Sigmoid colon (tissue), 7 donors: ENCODE data around the gene DCAF5. TPM values are rescaled to one million over a fixed set of nuclear protein-coding genes. Genes with fewer than 3 reads are reported as not detected.

ENCODE experiments used
- DNase-seq: peaks from one replicate; pipeline ENCODE4 v3.0.0-alpha.2; 2019
- H3K27ac ChIP-seq, 4 donors: fragments of 200-600 bp; sonication (generic); one replicate each; pipeline ENCODE4 v1.5.1; 2016 to 2019; ENCODE audit warnings: mild to moderate bottlenecking in 1 of 4
- H3K27me3 ChIP-seq, 3 donors: fragments of 200-600 bp; sonication (generic); one replicate each; pipeline ENCODE4 v1.5.1; 2019; ENCODE audit warnings: mild to moderate bottlenecking in 1 of 3
- H3K36me3 ChIP-seq, 4 donors: fragments of 200-600 bp; sonication (generic); one replicate each; pipeline ENCODE4 v1.5.1; 2016 to 2019
- H3K4me1 ChIP-seq, 4 donors: fragments of 200-600 bp; sonication (generic); one replicate each; pipeline ENCODE4 v1.5.1; 2017 to 2019
- H3K4me3 ChIP-seq, 4 donors: fragments of 200-600 bp; sonication (generic); one replicate each; pipeline ENCODE4 v1.5.1; 2017 to 2019; ENCODE audit warnings: mild to moderate bottlenecking in 2 of 4, moderate library complexity in 1 of 4
- H3K9me3 ChIP-seq, 4 donors: fragments of 200-600 bp in 3 of 4; sonication (generic) in 3 of 4; one replicate each; pipeline versions ENCODE4 v1.5.1 to v1.6.1; 2013 to 2019
- CTCF ChIP-seq, 4 experiments: fragments of 450-650 bp in 3 of 4; fragments of 200-600 bp in 1 of 4; IDR thresholded peaks; one replicate each; pipeline ENCODE4 v1.5.1; 2016 to 2019; ENCODE audit warnings: antibody characterized with exemption in 4 of 4, mild to moderate bottlenecking in 3 of 4, moderate library complexity in 2 of 4
- EP300 ChIP-seq, 4 donors: sonication (generic); formaldehyde crosslinking; IDR thresholded peaks; one replicate each; pipeline ENCODE4 v1.6.1; 2017; ENCODE audit warnings: antibody characterized with exemption in 4 of 4
- POLR2A ChIP-seq, 2 donors: fragments of 450-650 bp; IDR thresholded peaks; one replicate each; pipeline ENCODE4 v1.6.1; 2016; ENCODE audit warnings: antibody characterized with exemption in 2 of 2, mild to moderate bottlenecking in 2 of 2, moderate library complexity in 2 of 2
- POLR2AphosphoS5 ChIP-seq, 4 donors: sonication (generic); formaldehyde crosslinking; IDR thresholded peaks; one replicate each; pipeline ENCODE4 v1.6.1; 2017; ENCODE audit warnings: antibody characterized with exemption in 4 of 4
- WGBS, 2 donors: extraction: QIAGEN DNeasy Blood & Tissue Kit; methylation state at CpG; one replicate each; pipeline ENCODE4 v1.1.7; 2013; 5-methylcytosine and 5-hydroxymethylcytosine counted together
- intact Hi-C: fragments of 100-400 bp; cut with DNase I; formaldehyde crosslinking; loops from one replicate; pipeline ENCODE4 v1.15.1; 2023
- polyA plus RNA-seq, 3 donors: library from polyadenylated mRNA; stranded (reverse); fragments of 200-250 nt; gene quantifications; one replicate each; pipeline ENCODE4 v1.2.3, GENCODE V29; 2013
- total RNA-seq, 4 donors: library from RNA; depleted of rRNA; stranded (reverse); fragments of >200 nt; gene quantifications; one replicate each; pipeline ENCODE4 v1.1.0, GENCODE V29; 2016
- donor health status: healthy with polysubstance abuse.
- donor health status: Bipolar disorder and iron deficiency.
- donor health status: healthy.

Gene DCAF5
- total and polyA plus RNA-seq, 7 donors = 13.2 to 56.8 (median 36.4) TPM

DNA sequence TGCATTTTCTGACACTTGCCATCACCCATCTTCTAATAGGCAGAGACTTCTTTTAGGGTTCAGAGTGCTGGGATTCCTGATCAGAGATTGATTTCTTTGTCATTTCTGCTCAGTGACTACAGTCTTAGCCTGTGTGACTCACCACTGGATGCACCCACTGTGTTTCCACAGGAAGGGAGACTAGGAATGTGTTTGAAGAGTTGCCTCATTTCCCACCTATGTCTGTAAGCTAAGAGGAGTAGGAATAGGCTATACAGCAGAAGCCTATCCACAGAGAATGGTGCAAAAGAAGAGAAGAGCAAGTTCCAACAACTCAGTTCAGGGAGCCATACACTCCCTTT, 113.7 kb downstream of the DCAF5 start:
- peak overlapping the region; percentile 13 to 68 (median 37) for H3K27ac ChIP-seq
- no peak overlapping the region for H3K4me3 ChIP-seq
- no peaks in the 10 kb centered on the region for H3K36me3 ChIP-seq
- H3K9me3 ChIP-seq = no peaks in the 10 kb centered on the region
- H3K27me3 ChIP-seq = no peaks in the 10 kb centered on the region
- H3K4me1 ChIP-seq = peaks cover 0 to 40% (median 31%) of the 10 kb centered on the region in 4 donors
- intact Hi-C loops = no loop called here
- peak in 1 of 4 donors; percentile 38 for TF ChIP-seq POLR2AphosphoS5 (IDR thresholded peaks at IDR 0.05)
- TF ChIP-seq EP300 (IDR thresholded peaks at IDR 0.05) = no peak
- DNase-seq = no peak

DNA sequence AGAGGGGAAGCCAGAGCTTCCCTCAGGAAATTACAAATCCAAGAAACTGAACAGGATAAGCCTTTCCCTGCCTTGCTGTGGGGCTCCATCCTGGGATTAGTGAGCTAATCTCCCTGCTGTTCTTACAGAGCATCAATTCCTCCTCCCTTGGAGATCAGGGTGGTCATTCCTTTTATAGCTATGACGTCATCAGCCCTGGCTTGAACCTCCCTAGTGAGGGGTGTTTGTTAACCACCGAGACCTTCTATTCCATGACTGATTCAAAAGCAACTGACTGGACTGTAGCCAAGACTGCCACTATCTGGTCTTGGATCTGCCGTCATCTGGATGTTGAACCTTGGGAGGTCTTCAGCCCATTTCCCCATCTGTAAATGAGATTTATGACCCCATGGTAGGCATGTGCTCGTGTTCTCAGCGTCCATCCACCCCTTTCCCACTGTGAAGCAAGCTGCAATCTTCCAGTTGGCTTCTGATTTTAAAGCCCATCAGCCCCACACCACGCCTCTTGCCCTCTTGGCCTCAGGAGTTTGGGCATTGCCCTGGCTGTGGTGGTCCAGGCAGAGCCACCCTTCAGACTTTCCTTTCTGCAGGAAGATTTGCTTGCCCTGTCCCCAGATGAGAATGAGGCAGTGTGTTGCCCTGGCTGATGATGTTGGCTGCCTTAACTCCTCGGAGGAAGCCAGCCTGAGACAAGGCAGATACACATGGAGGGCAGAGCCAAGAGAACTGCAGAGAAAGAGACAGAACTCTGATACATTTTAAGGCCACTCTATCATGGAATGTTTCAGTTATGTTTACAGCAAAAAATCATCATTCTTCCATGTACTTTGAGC, 114.2 kb downstream of the DCAF5 start:
- H3K9me3 ChIP-seq = no peaks in the 10 kb centered on the region
- no peak for DNase-seq
- intact Hi-C loops = no loop called here
- H3K36me3 ChIP-seq = no peaks in the 10 kb centered on the region
- no peaks in the 10 kb centered on the region for H3K27me3 ChIP-seq
- H3K27ac ChIP-seq = peak overlapping the region; percentile 13 to 68 (median 37)
- H3K4me3 ChIP-seq = no peak overlapping the region
- H3K4me1 ChIP-seq = peaks cover 0 to 34% (median 25%) of the 10 kb centered on the region in 4 donors
- TF ChIP-seq EP300 (IDR thresholded peaks at IDR 0.05) (no peak), CTCF (IDR thresholded peaks at IDR 0.05) (no peak), POLR2AphosphoS5 (IDR thresholded peaks at IDR 0.05) (no peak), POLR2A (IDR thresholded peaks at IDR 0.05) (no peak)
- 45 to 49% methylated on average over 7 of the region's 7 CpGs for WGBS, 2 donors

DNA sequence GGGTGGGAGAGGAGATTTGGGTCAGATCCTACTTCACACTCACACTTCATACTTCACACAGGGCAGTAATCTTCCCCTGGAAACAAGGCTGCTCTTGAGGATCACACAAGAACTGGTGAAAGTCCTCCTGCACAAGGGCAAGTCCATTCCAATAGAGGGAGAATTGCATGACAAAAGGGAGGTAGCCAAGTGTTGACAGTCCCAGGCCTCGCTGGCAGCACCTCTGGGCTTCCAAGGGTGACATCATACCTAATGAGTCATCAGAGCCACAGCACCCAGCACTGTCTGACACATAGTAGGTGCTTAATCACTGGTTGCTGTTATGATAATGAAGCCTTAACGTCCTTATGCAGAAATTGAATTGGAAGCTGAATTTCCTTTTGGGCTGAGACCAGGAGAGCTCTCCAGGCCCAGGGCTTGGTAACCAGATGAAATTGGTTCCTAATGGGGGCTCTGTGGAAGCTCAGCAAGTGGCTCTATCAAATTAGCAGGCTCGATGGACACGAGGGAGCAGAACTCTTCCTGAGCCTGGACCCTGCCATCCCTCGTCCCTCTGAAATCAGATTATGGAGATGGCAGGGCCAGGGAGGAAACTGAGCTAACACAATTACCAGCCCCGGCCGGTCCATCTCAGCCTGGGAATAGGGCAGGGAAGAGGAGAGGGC, 115.0 kb downstream of the DCAF5 start:
- Histone ChIP-seq H3K36me3 (no peaks in the 10 kb centered on the region), H3K9me3 (no peaks in the 10 kb centered on the region), H3K27me3 (no peaks in the 10 kb centered on the region), H3K4me1 (peaks cover 0 to 27% (median 18%) of the 10 kb centered on the region in 4 donors), H3K27ac (peak overlapping the region in 3 of 4 donors; percentile 16 to 68 (median 58)), H3K4me3 (no peak overlapping the region)
- DNase-seq = no peak
- intact Hi-C loops = no loop called here
- TF ChIP-seq CTCF (IDR thresholded peaks at IDR 0.05) (no peak), POLR2AphosphoS5 (IDR thresholded peaks at IDR 0.05) (no peak), EP300 (IDR thresholded peaks at IDR 0.05) (no peak), POLR2A (IDR thresholded peaks at IDR 0.05) (no peak)
- WGBS, 2 donors = 81 to 82% methylated on average over 7 of the region's 7 CpGs

GRCh38 chr14:69036757-69037506, 116.0 kb downstream of the DCAF5 start:
- intact Hi-C loops = no loop called here
- H3K27me3 ChIP-seq = no peaks in the 10 kb centered on the region
- H3K4me1 ChIP-seq = peaks cover 0 to 19% (median 13%) of the 10 kb centered on the region in 4 donors
- DNase-seq = no peak
- no peaks in the 10 kb centered on the region for H3K9me3 ChIP-seq
- TF ChIP-seq POLR2AphosphoS5 (IDR thresholded peaks at IDR 0.05) (no peak), POLR2A (IDR thresholded peaks at IDR 0.05) (no peak), EP300 (IDR thresholded peaks at IDR 0.05) (no peak), CTCF (IDR thresholded peaks at IDR 0.05) (no peak)
- H3K36me3 ChIP-seq = no peaks in the 10 kb centered on the region
- no peak overlapping the region for H3K27ac ChIP-seq
- no peak overlapping the region for H3K4me3 ChIP-seq
- 92% methylated on average over 10 of the region's 10 CpGs for WGBS, 2 donors
